GM19193 (cell line): Measurements from ENCODE around the gene RIF1.

Experiments
- POLR2A ChIP-seq: IDR thresholded peaks from 4 replicates; pipeline ENCODE4 v1.6.1; 2011; ENCODE audit not compliant: insufficient read depth, insufficient read length; ENCODE audit errors: extremely low read depth

The RIF1 gene

GRCh38 chr2:151525821-151526373 lies 116.2 kb downstream of the RIF1 start:
- no peak for TF ChIP-seq POLR2A

DNA sequence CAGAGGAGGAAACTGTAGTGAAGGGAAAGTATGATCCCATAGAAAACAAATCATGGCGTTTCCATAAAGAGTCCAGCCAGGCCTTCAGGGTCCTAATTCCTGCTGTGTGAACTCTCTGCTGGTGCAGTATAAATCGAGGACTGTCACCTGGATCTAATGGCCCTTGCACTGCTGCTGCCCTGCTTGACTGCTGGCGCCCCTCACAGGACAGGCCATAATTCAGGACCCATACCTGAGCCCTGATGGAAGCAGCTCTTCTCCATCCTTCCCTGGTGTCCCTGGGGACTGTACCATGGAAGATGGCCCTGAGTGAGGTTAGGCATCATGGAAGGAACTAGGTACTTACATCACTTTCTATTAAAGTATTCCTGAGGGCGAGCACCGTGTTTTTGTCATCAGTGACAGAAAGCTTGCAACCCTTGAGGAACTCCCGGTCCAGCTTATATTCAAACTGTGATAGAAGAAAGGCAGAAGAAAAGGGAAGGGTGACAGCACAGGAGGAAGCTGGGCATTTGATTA lies 116.9 kb downstream of the RIF1 start:
- TF ChIP-seq POLR2A, result no peak
